ENCODE measurements around the gene DPYSL4.
"Not testable (repeated sequence)": the region's sequence is repeated elsewhere in the genome, so short reads cannot be mapped to it uniquely, and the experiment has no call there.

Gene DPYSL4

DNA sequence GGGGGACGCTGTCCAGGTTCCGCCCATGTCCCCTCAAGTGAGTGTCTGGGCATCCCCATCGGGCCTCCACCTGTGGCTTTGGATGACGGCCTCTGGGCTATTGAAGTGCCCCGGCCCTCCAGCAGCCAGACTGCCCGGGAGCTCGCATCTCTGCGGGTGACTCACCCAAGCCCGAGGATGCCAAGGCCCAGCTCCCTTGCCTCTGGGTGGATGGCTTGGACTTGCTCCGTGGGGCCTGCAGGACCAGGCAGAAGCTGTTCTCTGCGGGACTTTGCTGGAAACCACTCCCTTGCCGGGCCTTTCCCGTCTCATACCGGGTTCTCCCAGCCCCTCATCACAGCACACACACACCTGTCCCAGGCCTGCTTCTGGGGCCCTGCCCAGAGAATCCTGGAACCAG is 22.4 kb downstream of the DPYSL4 start:
- DNase-seq: no peak

- DNase-seq: no peak
Measured at GRCh38 chr10:132209978-132210530, 23.3 kb downstream of the DPYSL4 start.

- DNase-seq: no peak
Measured at GRCh38 chr10:132210766-132211165, 24.0 kb downstream of the DPYSL4 start.

DNA sequence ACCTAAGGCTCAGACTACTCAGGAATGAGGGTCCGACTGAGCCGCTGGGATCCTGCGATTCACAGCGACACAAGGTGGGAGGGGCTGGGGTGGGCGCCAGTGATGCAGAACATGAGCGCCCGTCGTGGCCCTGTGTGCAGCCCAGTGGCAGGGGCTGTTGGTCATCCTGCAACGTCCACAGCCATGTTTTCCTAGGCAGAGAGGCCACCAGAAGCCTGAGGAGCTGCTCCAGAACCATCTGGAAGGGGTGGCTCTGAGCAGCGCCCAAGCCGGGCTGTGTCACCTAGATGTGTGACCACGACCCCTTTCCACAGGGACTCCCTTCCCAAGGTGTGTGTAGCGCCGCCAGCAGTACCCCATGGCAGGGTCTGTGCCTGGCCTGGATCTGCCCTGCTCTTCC is 24.5 kb downstream of the DPYSL4 start:
- DNase-seq: no peak

GRCh38 chr10:132212816-132213215 is 26.1 kb downstream of the DPYSL4 start:
- no peak for DNase-seq

DNA sequence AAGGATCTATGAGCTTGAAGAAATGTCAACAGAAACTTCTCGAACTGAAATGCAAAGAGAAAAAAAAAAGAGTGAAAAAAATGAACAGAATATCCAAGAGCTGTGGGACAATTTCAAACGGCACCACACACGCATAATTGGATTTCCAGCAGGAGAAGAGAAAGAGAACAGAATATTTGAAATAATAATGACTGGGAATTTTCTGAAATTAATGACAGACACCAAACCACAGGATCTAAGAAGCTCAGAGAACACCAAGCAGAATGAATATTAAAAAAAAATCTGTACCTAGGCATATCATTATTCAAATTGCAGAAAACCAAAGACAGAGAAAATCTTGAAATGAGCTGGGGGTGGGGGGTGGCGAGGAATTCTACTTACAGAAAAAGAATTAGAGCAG is 27.2 kb downstream of the DPYSL4 start:
- no peak for DNase-seq

- not testable (repeated sequence) for DNase-seq
Measured at GRCh38 chr10:132216441-132216840, 29.7 kb downstream of the DPYSL4 start.

GRCh38 chr10:132219486-132219885 is 32.7 kb downstream of the DPYSL4 start:
- no peak for DNase-seq

- DNase-seq: no peak
Measured at GRCh38 chr10:132220061-132220460, 33.3 kb downstream of the DPYSL4 start.

GRCh38 chr10:132220996-132221395 is 34.2 kb downstream of the DPYSL4 start:
- not testable (repeated sequence) for DNase-seq

- DNase-seq: no peak
Measured at GRCh38 chr10:132222726-132223125, 36.0 kb downstream of the DPYSL4 start.

DNA sequence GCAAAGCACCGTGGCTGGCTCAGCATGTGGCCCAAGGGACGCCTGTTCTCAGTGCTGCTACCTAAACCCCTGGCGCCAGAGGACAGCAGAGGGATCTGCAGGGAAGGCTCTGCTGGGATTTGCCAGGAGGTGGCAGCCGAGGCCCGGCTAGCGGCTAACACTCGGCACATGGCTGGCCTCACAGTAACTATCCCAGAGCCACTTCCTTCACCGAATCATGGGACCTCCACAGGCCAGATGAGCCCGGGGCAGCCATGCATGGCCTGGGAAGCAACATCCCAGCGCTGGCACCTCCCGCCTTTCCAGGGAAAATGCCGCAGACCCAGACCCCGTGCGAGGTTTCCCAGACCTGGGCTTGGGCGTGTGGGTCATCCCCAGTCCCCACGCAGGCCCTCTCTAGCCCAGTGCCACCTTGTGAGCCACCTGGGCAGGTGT is 36.4 kb downstream of the DPYSL4 start:
- DNase-seq: peak; percentile 60

DNA sequence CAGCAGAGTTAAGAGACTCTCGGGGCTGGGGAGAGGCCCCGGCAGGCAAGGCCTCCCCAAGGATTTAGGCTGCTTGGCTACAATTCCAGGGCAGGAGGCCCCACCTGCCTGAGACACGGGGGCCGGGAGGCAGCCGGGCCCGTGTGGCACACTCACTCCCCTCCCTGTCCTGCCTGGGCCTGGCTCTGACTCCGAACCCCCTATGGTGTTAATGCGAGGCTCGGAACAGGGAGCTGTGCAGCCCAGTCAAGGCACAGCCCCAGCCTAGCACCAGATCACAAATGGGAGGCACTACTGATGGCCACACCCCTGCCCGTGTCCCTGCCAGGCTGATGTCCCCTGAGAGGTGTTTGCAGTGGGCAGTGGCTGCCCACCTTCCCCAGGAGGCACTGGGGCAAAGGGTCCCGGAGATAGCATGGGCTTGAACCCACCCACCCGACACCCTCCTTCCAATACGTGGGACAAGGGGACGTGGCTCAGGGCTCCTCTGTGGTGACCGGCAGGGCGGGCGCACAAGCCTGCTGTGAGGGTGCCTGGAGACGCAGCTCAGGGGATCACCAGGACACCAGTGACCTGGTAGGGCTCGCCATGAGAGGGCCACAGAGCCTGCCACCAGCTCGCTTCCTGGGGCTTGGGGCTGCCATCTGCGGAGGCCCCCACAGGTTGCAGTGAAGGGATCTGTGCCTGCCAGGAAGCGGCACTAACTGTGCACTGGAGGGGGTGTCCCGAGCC is 37.0 kb downstream of the DPYSL4 start:
- DNase-seq: no peak

DNA sequence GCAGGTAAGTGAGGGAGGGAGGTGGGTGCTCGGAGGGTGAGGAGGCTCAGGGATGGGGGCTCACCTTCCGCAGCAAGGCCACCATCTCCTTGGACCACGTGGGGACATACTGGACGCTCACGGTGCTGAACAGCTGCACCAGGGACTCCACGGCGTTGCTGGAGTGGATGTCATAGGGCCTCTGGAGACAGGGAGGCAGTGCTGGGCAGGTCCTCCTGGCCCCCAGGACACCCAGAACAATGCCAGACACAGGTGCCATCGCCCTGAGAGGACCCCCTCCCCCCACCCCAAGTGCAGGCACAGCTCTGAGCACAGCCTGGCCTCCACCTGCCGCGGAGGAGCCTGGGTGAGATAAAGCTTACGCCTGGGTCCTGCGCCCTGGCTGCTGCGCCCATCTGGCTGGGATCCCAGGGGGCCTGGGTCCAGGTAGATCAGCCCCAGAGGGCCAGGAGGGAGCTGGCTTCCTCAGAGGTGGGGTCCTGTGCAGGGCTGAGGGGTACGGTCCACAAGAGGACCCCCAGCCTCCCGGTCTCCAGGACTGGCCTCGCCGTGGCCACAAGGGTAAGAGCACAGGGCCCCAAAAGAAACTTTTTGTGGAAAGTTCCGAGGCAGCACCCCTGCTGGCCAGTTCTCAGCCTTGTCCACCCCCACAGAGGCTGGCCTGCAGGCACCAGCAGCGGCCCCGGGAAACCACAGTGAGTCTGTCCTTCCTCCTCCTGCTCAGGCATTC is 37.8 kb downstream of the DPYSL4 start:
- no peak for DNase-seq

GRCh38 chr10:132225073-132225848 is 38.5 kb downstream of the DPYSL4 start:
- DNase-seq: no peak

GRCh38 chr10:132225849-132226205 is 39.1 kb downstream of the DPYSL4 start:
- no peak for DNase-seq

DNA sequence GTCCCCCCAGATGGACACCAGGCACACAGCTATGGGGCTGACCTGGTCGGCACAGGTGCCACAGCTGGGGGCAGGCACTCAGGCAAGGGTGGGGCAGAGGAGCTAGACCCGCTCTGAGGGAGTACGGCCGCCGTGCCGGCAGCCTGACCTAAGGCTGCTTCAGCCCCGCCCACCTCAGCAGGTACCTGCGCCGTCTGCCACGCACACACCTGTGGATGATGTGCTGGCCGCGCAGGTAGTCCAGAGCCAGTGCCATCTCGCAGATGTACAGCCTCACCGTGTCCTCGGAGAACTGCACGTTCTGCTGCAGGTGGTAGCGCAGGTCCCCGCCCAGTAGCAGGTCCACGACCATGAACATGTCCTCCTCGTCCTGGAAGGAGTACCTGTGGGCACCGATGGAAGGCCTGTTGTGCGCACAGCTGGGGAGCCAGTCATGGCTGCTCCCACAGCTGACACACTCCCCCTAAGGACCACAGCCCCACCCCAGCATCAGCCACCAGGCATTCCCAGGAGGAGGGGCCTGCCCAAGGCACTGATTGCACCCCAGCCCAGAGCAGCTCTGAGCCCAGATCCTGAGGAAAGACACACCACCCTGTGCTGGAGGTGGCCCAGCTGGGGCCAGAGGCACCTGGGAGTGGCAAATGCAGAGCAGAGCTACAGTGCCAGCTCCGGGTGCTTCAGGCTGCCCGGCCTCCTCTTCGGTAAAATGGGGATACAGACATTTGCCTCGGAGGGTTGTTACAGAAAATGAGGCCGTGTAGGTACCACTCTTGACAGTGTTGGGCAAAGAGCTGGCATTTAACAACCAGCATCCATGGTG is 40.0 kb downstream of the DPYSL4 start:
- DNase-seq: no peak

- DNase-seq: no peak
Measured at GRCh38 chr10:132227851-132228390, 41.2 kb downstream of the DPYSL4 start.

GRCh38 chr10:132228616-132229015 is 41.9 kb downstream of the DPYSL4 start:
- DNase-seq: no peak

DNA sequence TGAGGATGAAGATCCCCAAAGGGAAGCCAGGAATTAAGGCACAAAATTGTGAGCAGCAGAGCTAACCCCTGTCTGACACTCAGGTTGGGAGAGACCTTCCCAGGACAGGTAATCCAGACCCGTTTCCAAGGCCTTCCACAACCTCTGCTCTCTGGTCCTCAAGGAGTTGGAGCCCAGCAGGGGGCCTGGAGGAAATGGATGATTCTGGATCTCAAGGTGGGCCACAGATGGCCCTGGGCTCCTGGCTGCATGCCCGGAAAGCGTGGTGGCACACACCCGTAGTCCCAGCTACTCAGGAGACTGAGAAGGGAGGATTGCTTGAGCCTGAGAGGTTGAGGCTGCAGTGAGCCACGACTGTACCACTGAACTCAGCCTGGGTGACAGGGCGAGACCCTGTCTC is 42.3 kb downstream of the DPYSL4 start:
- DNase-seq: no peak

DNA sequence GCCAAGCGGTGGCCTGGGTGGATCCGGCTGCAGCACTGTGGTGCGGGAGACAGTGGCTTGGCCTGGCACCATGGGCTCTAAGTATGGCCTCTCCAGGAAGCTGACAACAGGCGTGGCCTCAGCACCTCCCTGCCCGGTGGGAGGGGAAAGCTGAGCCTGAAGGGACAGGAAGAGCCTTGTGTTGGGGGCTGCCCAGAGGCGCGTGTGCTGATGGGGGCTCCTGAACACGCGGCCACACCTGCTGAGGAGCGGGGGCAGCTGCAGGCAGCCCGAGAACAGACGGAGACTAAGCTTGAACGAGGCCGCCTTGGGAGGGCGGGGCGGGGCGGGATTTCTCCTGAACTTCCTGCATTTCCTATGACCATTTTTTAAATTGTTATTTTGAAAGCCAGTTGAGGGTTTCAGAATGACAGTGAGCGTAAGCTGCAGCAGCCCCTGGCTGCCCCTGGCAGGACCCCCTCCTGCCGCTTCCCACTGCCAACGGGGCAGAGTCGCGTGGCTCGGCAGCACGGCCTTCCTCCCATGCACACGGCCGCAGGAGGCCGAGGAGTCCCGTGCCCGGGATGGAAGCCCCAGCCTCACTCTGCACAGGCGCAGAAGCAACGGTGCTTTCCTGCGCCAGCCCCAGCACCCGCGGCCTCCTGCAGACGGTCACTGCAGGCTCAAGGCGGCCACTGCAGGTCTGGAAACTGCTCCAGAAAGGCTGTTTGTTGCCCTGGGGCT is 43.2 kb downstream of the DPYSL4 start:
- peak; percentile 26 for DNase-seq

Measured in stimulated activated CD4-positive, alpha-beta T cell treated with anti-CD3 and anti-CD28 coated beads, Interleukin-12 subunit alpha, Interleukin-12 subunit beta, amount 100 ng/mL, for 4 hours (primary cell).